ENCODE results near the gene IQUB.

GRCh38 chr7:123494193-123494796 lies 40.1 kb downstream of the IQUB start:
- TF ChIP-seq CTCF (IDR thresholded peaks at IDR 0.05): peak; percentile 58
- TF ChIP-seq NFE2L1 (CRISPR knock-in tag; IDR thresholded peaks at IDR 0.05): no peak
- no peak for TF ChIP-seq ZBTB21 (CRISPR knock-in tag; IDR thresholded peaks at IDR 0.05; ENCODE audit: borderline replicate concordance)
- no peak for TF ChIP-seq SOX15 (CRISPR knock-in tag; IDR thresholded peaks at IDR 0.05)
- no peak for TF ChIP-seq SP1 (CRISPR knock-in tag; conservative IDR thresholded peaks at IDR 0.05)
- no peak for TF ChIP-seq ATF3 (CRISPR knock-in tag; conservative IDR thresholded peaks at IDR 0.05)
